OCI-M2 (cell line): ENCODE data around the gene RPS6KL1.

Source experiments
- DNase-seq: peaks from one replicate; lab custom pipeline; 2025; ENCODE audit not compliant: unreplicated experiment; lab: John Stamatoyannopoulos, UW

The RPS6KL1 gene

GRCh38 chr14:74912801-74913200, 10.3 kb downstream of the RPS6KL1 start:
- DNase-seq, result no peak

GRCh38 chr14:74912111-74912510, 10.9 kb downstream of the RPS6KL1 start:
- DNase-seq, result no peak

DNA sequence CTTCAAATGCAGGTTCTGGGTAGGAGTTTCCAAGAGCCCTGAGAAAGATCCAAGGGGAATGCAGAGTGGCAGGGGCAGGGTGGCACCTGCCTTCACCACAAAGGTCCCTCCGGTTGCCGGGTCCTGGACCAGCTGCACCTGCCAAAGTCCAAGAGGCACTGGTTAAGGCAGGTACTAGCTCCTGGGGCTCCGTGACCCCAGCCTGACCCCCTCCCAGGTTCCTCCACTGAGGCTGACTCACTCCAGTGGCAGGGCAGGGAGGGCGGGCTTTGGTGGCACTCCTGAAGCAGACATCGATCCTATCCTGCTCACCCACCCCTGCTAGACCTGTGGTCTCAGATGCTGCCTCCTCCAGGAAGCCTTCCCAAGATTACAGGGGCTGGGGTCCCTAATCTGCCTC, 11.4 kb downstream of the RPS6KL1 start:
- no peak for DNase-seq

DNA sequence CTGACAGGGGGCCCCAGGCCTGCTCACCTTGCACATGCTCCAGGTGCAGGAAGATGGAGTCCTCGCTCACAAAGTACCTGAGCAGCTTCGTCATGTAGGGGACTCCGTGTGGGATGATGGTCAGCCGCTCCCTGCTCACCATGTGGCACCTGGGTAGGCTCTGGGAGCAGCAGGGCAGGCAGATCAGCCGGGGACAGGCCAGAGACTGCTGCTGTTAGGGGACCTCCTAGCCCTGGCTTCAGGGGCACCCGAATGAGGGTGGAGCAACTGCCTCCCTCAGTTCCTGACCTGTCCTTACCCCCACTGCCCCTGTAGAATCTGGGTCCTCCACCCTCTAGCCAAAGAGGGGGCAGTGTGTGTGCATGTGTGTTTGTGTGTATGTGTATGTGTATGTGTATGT, 11.8 kb downstream of the RPS6KL1 start:
- DNase-seq, result no peak

DNA sequence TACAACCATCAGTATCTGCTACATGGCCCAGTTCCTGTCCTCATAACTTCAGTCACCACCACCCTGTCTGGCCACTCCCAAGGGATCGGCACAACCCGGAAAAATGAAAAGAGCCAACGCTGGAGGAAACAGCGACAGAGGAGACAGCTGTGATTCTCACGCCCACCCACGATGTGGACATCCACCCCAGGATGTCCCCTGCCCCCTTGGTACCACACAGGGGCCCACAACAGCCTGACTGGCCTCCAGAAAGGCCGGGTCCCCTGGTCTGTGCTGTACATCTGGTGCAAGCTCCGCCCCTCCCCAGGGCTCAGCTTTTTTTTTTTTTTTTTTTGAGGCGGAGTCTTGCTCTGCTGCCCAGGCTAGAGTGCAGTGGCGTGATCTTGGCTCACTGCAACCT, 12.5 kb downstream of the RPS6KL1 start:
- no peak for DNase-seq

GRCh38 chr14:74909911-74910310, 13.1 kb downstream of the RPS6KL1 start:
- DNase-seq, result no peak

DNA sequence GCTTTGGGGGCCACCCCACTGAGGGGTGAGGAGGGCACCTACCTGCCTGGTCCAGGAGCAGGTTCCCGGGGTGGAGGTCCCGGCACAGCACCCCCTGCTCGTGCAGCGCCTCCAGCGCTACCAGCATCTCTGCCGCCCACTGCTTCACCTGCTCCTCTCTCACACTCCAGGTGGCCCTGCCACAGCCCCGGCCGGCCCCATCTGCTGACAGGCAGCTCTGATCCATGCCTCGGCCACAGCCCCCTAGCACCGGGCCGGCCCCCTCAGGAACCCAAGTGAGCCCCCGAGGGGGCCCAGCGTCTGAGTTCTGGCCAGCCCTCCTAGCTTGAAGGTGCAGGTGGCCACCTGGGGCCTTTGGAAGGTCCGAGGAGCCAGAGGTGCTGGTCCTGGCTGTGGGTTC, 13.6 kb downstream of the RPS6KL1 start:
- no peak for DNase-seq

DNA sequence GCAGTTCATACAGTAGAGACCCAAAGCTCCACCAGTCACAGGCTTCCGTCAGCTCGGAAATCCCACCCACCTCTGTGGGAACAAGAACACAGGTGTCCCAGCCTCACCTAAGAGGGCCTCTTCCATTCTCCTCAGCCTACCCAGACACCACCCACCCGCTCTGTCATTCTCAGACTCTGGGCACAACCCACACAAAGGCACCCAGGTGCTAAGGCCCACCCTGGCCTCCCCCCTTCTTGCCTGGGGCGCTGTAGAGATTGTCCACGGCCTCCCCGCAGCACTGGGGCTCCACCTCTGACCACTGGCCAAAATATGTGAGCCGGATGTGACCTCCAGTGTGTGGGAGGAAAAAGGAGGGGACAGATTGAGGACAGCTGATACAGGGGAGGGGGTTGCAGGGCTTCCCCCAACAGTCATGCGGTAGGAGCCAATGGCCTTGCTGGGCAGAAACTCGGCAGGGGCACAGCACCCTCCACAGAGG, 14.2 kb downstream of the RPS6KL1 start:
- no peak for DNase-seq

DNA sequence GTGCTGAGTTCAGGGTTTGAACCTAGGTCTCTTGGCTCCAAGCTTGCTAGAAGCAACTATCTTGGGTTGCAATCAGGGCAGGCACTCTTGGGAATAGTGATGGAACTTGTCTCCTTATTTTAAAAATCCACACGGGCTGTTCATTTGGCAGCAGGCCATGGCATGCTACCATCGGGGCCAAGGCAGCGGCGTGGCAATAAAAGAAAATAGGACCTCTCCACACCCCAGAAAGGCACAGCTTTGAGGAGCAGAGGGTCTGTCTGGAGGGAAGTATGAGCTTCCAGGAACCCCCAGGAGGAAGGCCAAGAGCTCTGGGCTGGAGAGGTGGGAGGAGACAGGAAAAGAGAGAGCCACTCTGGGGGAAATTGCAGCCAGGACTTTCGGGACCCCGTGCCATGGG, 15.3 kb downstream of the RPS6KL1 start:
- no peak for DNase-seq

DNA sequence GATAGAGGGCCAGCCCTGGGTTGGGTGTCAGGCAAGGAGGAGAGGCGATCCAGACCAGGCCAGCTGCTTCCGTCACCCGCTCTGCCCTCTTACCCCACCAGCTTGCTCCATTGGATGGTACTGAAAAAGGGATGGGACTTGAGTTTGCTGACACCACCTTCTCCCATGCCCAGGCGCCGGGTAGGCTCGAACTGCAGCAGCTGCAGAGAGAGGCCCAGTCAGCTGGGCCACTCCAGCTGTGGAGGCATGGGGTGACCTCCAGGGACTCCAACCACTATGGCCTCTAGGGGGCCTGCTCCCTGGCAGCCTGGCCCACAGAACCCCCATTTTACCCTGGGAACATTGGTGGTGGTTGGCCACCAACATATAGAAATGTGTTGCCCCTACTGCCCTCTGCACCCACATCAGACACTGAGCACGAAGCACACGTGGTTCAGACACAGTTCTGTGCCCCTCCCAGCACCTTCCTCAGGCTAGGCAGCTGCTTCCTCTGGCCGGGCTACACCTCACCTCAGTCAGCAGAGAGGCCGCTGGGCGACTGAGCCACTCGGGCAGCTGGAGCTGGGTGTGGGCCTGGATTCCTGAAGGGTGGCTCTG, 16.0 kb downstream of the RPS6KL1 start:
- no peak for DNase-seq

GRCh38 chr14:74905595-74906142, 17.4 kb downstream of the RPS6KL1 start:
- DNase-seq, result peak; percentile 59

DNA sequence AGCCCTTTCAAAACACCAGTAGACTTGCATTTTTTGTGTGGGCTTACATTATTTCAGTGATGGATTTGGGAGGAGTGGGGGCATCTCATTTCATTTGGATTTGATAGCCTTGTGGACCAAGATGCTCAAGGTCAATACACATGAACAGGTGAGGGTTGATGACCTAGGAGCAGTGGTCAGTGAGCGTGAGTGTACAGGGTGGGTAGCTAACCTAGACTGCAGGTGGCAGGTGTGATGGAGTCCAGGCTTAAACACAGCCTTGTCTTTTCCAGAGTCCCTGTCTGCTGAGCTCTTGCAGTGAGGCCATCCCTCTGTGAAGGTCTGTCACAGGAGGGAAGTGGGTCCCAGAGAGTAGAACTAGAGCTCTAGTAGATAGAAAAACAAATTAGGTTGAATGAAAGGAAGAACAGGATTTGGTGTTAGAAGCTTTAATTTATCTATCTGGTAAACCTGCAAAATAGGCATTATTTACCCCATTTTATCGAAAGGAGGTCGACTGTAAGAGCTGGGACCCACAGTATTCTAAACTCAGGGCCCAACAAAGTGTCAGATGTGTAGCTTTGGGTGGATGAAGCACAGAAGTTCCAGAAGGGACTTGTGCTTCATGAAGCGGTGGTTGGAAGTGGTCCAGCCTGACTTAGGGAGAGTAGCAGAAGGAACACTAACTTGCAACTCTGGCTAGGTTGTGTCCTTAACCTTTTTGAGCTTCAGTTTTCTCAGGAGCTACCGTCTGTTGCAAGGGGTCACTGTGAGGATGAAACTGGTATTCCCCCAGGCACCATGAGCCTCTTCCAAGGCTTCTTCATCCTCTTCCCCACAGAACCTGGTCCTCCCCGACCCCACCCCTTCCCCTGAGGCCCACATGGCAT, 18.2 kb downstream of the RPS6KL1 start:
- no peak for DNase-seq

- no peak for DNase-seq
Observed at GRCh38 chr14:74902941-74903705, 19.9 kb downstream of the RPS6KL1 start.

DNA sequence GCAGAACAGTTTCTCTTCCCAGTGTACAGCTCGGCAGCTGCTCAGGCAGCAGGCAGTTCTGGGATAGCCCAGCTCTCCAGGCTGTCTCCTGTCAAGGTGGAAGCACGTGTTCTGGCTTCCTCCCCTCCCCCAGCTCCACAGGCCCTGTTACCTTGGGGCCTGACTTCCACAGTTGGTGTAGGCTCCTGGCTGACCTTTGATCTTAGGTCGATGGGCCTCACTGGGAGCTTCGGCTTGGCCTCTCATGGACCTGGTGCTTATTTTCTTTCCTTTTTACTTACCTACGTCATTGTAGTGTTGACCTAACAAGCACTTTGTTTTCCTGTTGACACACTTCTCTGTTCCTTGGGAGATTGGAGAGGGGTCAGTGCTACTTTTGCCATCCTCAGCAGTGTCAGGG, 24.4 kb downstream of the RPS6KL1 start:
- no peak for DNase-seq

DNA sequence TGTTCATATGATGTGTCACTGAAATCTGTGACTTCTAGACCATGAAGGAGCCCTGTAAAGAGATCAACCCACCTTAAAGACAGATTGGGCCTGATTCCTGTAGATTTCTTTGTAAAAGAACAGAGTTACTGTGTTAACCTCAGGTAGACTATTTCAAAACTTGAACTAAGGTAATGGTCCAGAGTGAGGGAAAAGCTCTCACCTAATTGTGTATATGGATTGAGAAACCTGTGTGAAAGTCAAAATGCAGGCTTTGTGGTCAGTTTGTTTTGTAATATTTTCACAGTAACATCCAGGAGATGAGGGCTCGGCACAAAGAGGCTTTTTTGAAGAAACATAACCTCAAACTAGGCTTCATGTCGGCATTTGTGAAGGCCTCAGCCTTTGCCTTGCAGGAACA, 25.0 kb downstream of the RPS6KL1 start:
- no peak for DNase-seq

- no peak for DNase-seq
Observed at GRCh38 chr14:74897642-74898041, 25.4 kb downstream of the RPS6KL1 start.

DNA sequence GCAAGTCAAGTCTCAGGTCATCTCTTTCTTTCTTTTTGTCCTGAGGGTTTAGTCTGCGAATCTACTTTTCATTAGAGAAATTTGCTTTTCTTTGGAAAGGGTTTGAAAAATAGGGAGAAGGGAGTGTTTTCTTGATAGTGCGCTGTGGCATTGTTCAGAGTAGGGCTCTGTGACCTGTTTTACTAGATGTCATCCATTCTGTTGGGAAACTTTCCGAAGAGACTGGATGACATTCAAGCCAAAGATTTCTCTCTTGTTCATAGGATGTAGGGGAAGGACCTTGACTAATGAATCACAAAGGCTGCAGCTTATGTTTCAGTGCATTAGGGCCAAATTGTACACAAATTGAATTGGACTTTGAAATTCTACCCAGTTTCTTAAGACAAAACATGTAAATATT, 26.7 kb downstream of the RPS6KL1 start:
- DNase-seq, result no peak

- no peak for DNase-seq
Observed at GRCh38 chr14:74893614-74894091, 29.4 kb downstream of the RPS6KL1 start.

GRCh38 chr14:74892745-74893144, 30.3 kb downstream of the RPS6KL1 start:
- DNase-seq, result no peak

GRCh38 chr14:74891870-74892269, 31.2 kb downstream of the RPS6KL1 start:
- DNase-seq, result no peak

DNA sequence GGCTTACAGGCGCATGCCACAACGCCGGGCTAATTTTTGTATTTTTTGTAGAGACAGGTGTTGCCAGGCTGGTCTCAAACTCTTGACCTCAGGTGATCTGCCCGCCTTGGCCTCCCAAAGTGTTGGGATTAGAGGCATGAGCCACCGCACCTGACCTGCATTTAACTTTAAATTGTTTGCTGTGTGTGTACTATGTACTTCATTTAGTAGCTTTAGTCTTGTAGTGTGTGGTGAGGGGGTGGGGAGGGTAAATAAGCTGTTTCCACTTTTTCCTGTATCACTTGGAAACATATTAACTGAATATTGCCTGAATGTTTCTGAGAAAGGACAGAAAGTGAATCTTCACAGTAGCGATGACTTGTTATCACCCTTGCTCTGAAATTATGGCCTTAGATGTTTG, 32.8 kb downstream of the RPS6KL1 start:
- DNase-seq, result no peak
